Smooth muscle cell (in vitro differentiated cells): ENCODE results near the gene ZNF609. TPM values are rescaled to one million over a fixed set of nuclear protein-coding genes. Genes with fewer than 3 reads are reported as not detected.

Source experiments
- DNase-seq: peaks from one replicate; lab custom pipeline; 2025; ENCODE audit not compliant: unreplicated experiment; lab: John Stamatoyannopoulos, UW
- H2AFZ ChIP-seq: fragments of 200-600 bp; sonication (generic); 2 replicates; pipeline ENCODE4 v1.6.0; 2016; ENCODE audit warnings: antibody characterized with exemption, low read depth, mild to moderate bottlenecking
- H3F3A ChIP-seq: fragments of 200-600 bp; sonication (generic); 2 replicates; pipeline ENCODE4 v1.6.0; 2017; ENCODE audit warnings: antibody characterized with exemption, low read depth
- H3K27ac ChIP-seq: fragments of 200-600 bp; sonication (generic); 2 replicates; pipeline ENCODE4 v1.5.1; 2016; ENCODE audit warnings: low read depth, mild to moderate bottlenecking
- H3K27me3 ChIP-seq: fragments of 200-600 bp; sonication (generic); 2 replicates; pipeline ENCODE4 v1.6.1; 2016; ENCODE audit warnings: low read depth, mild to moderate bottlenecking
- H3K36me3 ChIP-seq: fragments of 200-600 bp; sonication (generic); 2 replicates; pipeline ENCODE4 v1.5.1; 2016; ENCODE audit warnings: low read depth
- H3K4me1 ChIP-seq: fragments of 200-600 bp; sonication (generic); 2 replicates; pipeline ENCODE4 v1.5.1; 2016; ENCODE audit warnings: low read depth
- H3K4me2 ChIP-seq: fragments of 200-600 bp; sonication (generic); 2 replicates; pipeline ENCODE4 v1.6.0; 2016; ENCODE audit warnings: mild to moderate bottlenecking
- H3K4me3 ChIP-seq: fragments of 200-600 bp; sonication (generic); 2 replicates; pipeline ENCODE4 v1.5.1; 2016; ENCODE audit warnings: mild to moderate bottlenecking
- H3K79me2 ChIP-seq: fragments of 200-600 bp; sonication (generic); 2 replicates; pipeline ENCODE4 v1.6.0; 2016; ENCODE audit warnings: low read depth, mild to moderate bottlenecking
- H3K9ac ChIP-seq: fragments of 200-600 bp; sonication (generic); 2 replicates; pipeline ENCODE4 v1.6.0; 2016; ENCODE audit warnings: low read depth
- H3K9me3 ChIP-seq: fragments of 200-600 bp; sonication (generic); replicated peaks from 2 replicates; pipeline ENCODE4 v1.5.1; 2016; ENCODE audit warnings: low read depth
- H4K20me1 ChIP-seq: fragments of 200-600 bp; sonication (generic); 2 replicates; pipeline ENCODE4 v1.6.0; 2016; ENCODE audit warnings: low read depth
- CTCF ChIP-seq: fragments of 200-600 bp; sonication (generic); IDR thresholded peaks from 2 replicates; pipeline ENCODE4 v1.5.1; 2017; ENCODE audit warnings: borderline replicate concordance, mild to moderate bottlenecking, antibody characterized with exemption; ENCODE audit not compliant: insufficient read depth, poor library complexity, severe bottlenecking
- WGBS: methylation state at CpG from one replicate; pipeline ENCODE4 v1.1.7; 2016; ENCODE audit warnings: low lambda C conversion rate; 5-methylcytosine and 5-hydroxymethylcytosine counted together
- polyA plus RNA-seq: library from polyadenylated mRNA; unstranded; fragments of >200 nt; fragmentation: Nextera tagmentation; extraction: Ambion mirVana; gene quantifications from 2 replicates; pipeline ENCODE4 v1.2.1, GENCODE V29; 2016
- total RNA-seq: library from RNA; depleted of rRNA; stranded (reverse); fragments of >200 nt; gene quantifications from 2 replicates; pipeline ENCODE4 v1.2.3, GENCODE V29; 2014

ZNF609 gene
- total and polyA plus RNA-seq, 2 experiments from 2014 or later: 9.9 to 15.6 TPM

GRCh38 chr15:64530472-64530871 is 70.1 kb downstream of the ZNF609 start:
- no peak overlapping the region for H3K27ac ChIP-seq
- H3K4me1 ChIP-seq: peaks cover 3% of the 10 kb centered on the region
- no peak overlapping the region for H3K9ac ChIP-seq
- no peaks in the 10 kb centered on the region for H3K9me3 ChIP-seq
- peaks cover 3% of the 10 kb centered on the region for H3F3A ChIP-seq
- DNase-seq: no peak
- WGBS: 21% methylated on average over 1 of the region's 1 CpG
- H3K36me3 ChIP-seq: no peaks in the 10 kb centered on the region
- peaks cover 84% of the 10 kb centered on the region for H3K79me2 ChIP-seq
- H2AFZ ChIP-seq: no peak overlapping the region
- H3K4me3 ChIP-seq: no peak overlapping the region
- no peak overlapping the region for H3K4me2 ChIP-seq
- H4K20me1 ChIP-seq: peaks cover 94% of the 10 kb centered on the region
- H3K27me3 ChIP-seq: no peaks in the 10 kb centered on the region
- no peak for TF ChIP-seq CTCF

DNA sequence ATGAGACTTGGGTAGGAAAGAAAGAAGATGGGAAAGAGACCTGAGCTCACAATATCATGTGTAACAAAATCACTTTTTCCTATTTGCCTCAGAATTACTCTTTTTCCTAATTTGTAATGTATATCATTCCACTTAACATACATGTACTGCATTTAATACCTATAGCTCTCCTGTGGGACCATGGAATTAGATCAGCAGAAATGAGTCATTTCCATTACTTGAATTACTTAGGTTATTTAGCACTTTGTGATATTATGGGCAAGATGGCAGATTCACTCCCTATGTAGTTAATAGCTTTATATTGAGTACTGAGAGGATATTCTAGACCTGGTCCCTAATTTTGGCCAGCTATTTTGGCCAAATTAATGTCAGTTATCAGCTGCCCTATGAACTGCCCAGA is 70.5 kb downstream of the ZNF609 start:
- Histone ChIP-seq H2AFZ (no peak overlapping the region), H3K79me2 (peaks cover 79% of the 10 kb centered on the region), H3K9me3 (no peaks in the 10 kb centered on the region), H3F3A (peaks cover 3% of the 10 kb centered on the region), H3K4me1 (peaks cover 3% of the 10 kb centered on the region), H3K36me3 (no peaks in the 10 kb centered on the region), H3K4me2 (no peak overlapping the region), H3K27ac (no peak overlapping the region), H3K9ac (no peak overlapping the region), H4K20me1 (peaks cover 94% of the 10 kb centered on the region), H3K4me3 (no peak overlapping the region), H3K27me3 (no peaks in the 10 kb centered on the region)
- TF ChIP-seq CTCF: no peak
- DNase-seq: no peak

DNA sequence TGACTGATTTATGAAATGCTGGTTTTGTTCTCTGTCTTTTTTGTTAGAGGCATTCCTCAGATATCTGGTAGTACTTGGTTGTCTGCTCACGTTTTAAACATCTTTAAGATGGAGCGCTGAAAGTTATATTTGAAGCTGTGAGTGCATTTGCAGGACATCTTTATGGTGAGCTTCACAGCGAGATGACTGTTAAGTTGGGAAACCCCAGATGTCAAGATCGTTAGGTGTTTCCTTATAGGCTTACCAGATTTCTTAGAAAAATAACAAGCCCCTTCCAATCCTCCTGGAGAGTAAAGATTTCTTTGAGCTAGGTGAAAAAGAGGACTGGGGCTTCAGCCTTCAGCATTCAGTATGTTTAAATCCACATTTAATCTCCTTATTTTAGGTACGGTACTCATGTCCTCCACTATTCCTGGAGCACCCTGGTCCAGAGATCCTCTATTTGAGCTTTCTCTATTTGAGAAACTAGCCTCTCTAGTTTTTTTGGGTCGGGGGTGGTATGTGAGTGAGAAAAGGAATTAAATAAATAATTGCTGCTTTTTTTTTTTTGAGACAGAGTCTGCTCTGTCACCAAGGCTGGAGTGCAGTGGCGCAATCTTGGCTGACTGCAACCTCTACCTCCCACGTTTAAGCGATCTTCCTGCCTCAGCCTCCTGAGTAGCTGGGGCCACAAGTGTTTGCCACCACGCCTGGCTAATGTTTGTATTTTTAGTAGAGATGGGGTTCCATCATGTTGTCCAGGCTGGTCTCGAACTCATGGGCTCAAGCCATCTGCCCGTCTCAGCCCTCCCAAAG is 72.3 kb downstream of the ZNF609 start:
- Histone ChIP-seq H3K9me3 (no peaks in the 10 kb centered on the region), H2AFZ (no peak overlapping the region), H3K4me2 (no peak overlapping the region), H4K20me1 (peaks cover 89% of the 10 kb centered on the region), H3K27me3 (no peaks in the 10 kb centered on the region), H3K9ac (no peak overlapping the region), H3K4me3 (no peak overlapping the region), H3K4me1 (peaks cover 3% of the 10 kb centered on the region), H3K36me3 (no peaks in the 10 kb centered on the region), H3F3A (peaks cover 3% of the 10 kb centered on the region), H3K79me2 (peaks cover 83% of the 10 kb centered on the region), H3K27ac (peak overlapping the region; percentile 46)
- no peak for DNase-seq
- no peak for TF ChIP-seq CTCF
- 67% methylated on average over 12 of the region's 12 CpGs for WGBS
